GM21529 (cell line): ENCODE results near the gene DDX42.
"Not testable (repeated sequence)": the region's sequence is repeated elsewhere in the genome, so short reads cannot be mapped to it uniquely, and the experiment has no call there.

ENCODE experiments used
- ATAC-seq: cut with Tn5 transposase; IDR thresholded peaks from one replicate; pipeline ENCODE4 v1.9.1; 2021; ENCODE audit not compliant: unreplicated experiment

The DDX42 gene

GRCh38 chr17:63837480-63837879 lies 63.5 kb downstream of the DDX42 start:
- no peak for ATAC-seq

- no peak for ATAC-seq
Observed at GRCh38 chr17:63837962-63838600, 64.1 kb downstream of the DDX42 start.

GRCh38 chr17:63838631-63839171 lies 64.7 kb downstream of the DDX42 start:
- ATAC-seq = no peak

GRCh38 chr17:63840591-63841349 lies 66.8 kb downstream of the DDX42 start:
- no peak for ATAC-seq

- ATAC-seq = no peak
Observed at GRCh38 chr17:63841350-63842172, 67.6 kb downstream of the DDX42 start.

- peak; percentile 29 for ATAC-seq
Observed at GRCh38 chr17:63842173-63842539, 68.2 kb downstream of the DDX42 start.

- ATAC-seq = peak; percentile 82
Observed at GRCh38 chr17:63842540-63843386, 68.8 kb downstream of the DDX42 start, which contains the start of gene SMARCD2. SMARCD2 (minus strand) TSS chr17:63842685; CDS start chr17:63842674, 11 bp downstream.

GRCh38 chr17:63843387-63843888 lies 69.5 kb downstream of the DDX42 start:
- not testable (repeated sequence) for ATAC-seq

GRCh38 chr17:63843910-63844677 lies 70.1 kb downstream of the DDX42 start:
- no peak for ATAC-seq

GRCh38 chr17:63845509-63845908 lies 71.5 kb downstream of the DDX42 start:
- ATAC-seq = no peak

- no peak for ATAC-seq
Observed at GRCh38 chr17:63847525-63848249, 73.7 kb downstream of the DDX42 start.

GRCh38 chr17:63848834-63849689 lies 75.1 kb downstream of the DDX42 start:
- ATAC-seq = peak; percentile 79

GRCh38 chr17:63850401-63850800 lies 76.4 kb downstream of the DDX42 start:
- no peak for ATAC-seq

- ATAC-seq = no peak
Observed at GRCh38 chr17:63853260-63853659, 79.3 kb downstream of the DDX42 start.

GRCh38 chr17:63854709-63855108 lies 80.7 kb downstream of the DDX42 start:
- ATAC-seq = no peak

GRCh38 chr17:63855185-63855584 lies 81.2 kb downstream of the DDX42 start:
- no peak for ATAC-seq

- not testable (repeated sequence) for ATAC-seq
Observed at GRCh38 chr17:63856425-63856824, 82.5 kb downstream of the DDX42 start.

GRCh38 chr17:63859257-63859656 lies 85.3 kb downstream of the DDX42 start:
- no peak for ATAC-seq
